ENCODE results near the gene TWSG1.

GRCh38 chr18:9319333-9319732 is 15.2 kb upstream of the TWSG1 start:
- TF ChIP-seq GATA2 (IDR thresholded peaks at IDR 0.05; ENCODE audit: low read depth, low read length) (no peak), GATA3 (IDR thresholded peaks at IDR 0.05; ENCODE audit: low read depth, low read length) (no peak)
